GM12878 (cell line): ENCODE measurements around the gene FCER2. TPM values are rescaled to one million over a fixed set of nuclear protein-coding genes. Genes with fewer than 3 reads are reported as not detected.
A peak's percentile ranks its signal among the peaks of the same experiment; 100 is the strongest.

Experiments used
- BACH1 ChIP-seq: fragments of 450-650 bp; IDR thresholded peaks from 2 replicates; pipeline ENCODE4 v1.6.1; 2017; ENCODE audit warnings: mild to moderate bottlenecking, borderline replicate concordance
- CBX5 ChIP-seq: sonication (generic); IDR thresholded peaks from 2 replicates; pipeline ENCODE4 v1.6.1; 2016; ENCODE audit warnings: low read depth, moderate library complexity, mild to moderate bottlenecking, inconsistent platforms
- CREM ChIP-seq: IDR thresholded peaks from 2 replicates; pipeline ENCODE4 v1.6.1; 2014; ENCODE audit warnings: antibody characterized with exemption, low read depth
- ELK1 ChIP-seq: IDR thresholded peaks from 2 replicates; pipeline ENCODE4 v1.6.1; 2012; ENCODE audit warnings: low read depth, low read length, improper control_type of control experiment
- ETV6 ChIP-seq, 2 experiments: fragments of 450-650 bp in 1 of 2; IDR thresholded peaks in 1 of 2; conservative IDR thresholded peaks in 1 of 2; 2 replicates each; pipeline ENCODE4 v1.6.1; 2014; ENCODE audit warnings: antibody characterized with exemption in 1 of 2, borderline replicate concordance in 1 of 2, low read depth in 1 of 2, mild to moderate bottlenecking in 1 of 2, moderate library complexity in 1 of 2
- EZH2 ChIP-seq: IDR thresholded peaks from 2 replicates; pipeline ENCODE4 v1.6.1; 2012; ENCODE audit warnings: low read depth, mild to moderate bottlenecking, control low read depth, inconsistent platforms, low read length, borderline replicate concordance; ENCODE audit not compliant: control insufficient read depth
- HDAC2 ChIP-seq: fragments of 200-600 bp; sonication (generic); IDR thresholded peaks from 2 replicates; pipeline ENCODE4 v1.6.1; 2017
- IRF4 ChIP-seq: IDR thresholded peaks from 2 replicates; pipeline ENCODE4 v1.6.1; 2011; ENCODE audit warnings: low read depth, low read length
- JUND ChIP-seq: IDR thresholded peaks from 2 replicates; pipeline ENCODE4 v1.6.1; 2012; ENCODE audit warnings: low read depth, mild to moderate bottlenecking, low read length, improper control_type of control experiment, moderate library complexity
- MEF2A ChIP-seq: IDR thresholded peaks from 2 replicates; pipeline ENCODE4 v1.6.1; 2011; ENCODE audit warnings: low read depth, mild to moderate bottlenecking, low read length, moderate library complexity; ENCODE audit not compliant: insufficient read depth
- MEF2B ChIP-seq: fragments of 450-650 bp; IDR thresholded peaks from 2 replicates; pipeline ENCODE4 v1.6.1; 2018; ENCODE audit warnings: mild to moderate bottlenecking, moderate library complexity; ENCODE audit not compliant: partially characterized antibody, poor library complexity, severe bottlenecking
- MTA2 ChIP-seq: fragments of 450-650 bp; IDR thresholded peaks from 2 replicates; pipeline ENCODE4 v1.6.1; 2016; ENCODE audit warnings: low read depth, mild to moderate bottlenecking, moderate library complexity
- NFIC ChIP-seq: IDR thresholded peaks from 2 replicates; pipeline ENCODE4 v1.6.1; 2012; ENCODE audit warnings: low read depth, mild to moderate bottlenecking, inconsistent platforms, low read length, moderate library complexity
- NFYB ChIP-seq: IDR thresholded peaks from 2 replicates; pipeline ENCODE4 v1.6.1; 2011; ENCODE audit warnings: low read depth, mild to moderate bottlenecking, low read length, improper control_type of control experiment, moderate library complexity; ENCODE audit not compliant: insufficient read depth
- NR2F1 ChIP-seq: fragments of 450-650 bp; conservative IDR thresholded peaks from 2 replicates; pipeline ENCODE4 v1.6.1; 2017; ENCODE audit warnings: mild to moderate bottlenecking
- PAX5 ChIP-seq: IDR thresholded peaks from 2 replicates; pipeline ENCODE4 v1.6.1; 2011; ENCODE audit warnings: low read depth, low read length, borderline replicate concordance
- RFX5 ChIP-seq: IDR thresholded peaks from 2 replicates; pipeline ENCODE4 v1.6.1; 2011; ENCODE audit warnings: low read depth, low read length, improper control_type of control experiment
- RUNX3 ChIP-seq: IDR thresholded peaks from 2 replicates; pipeline ENCODE4 v1.6.1; 2012; ENCODE audit warnings: low read length, inconsistent platforms
- SRF ChIP-seq, 2 experiments: IDR thresholded peaks; 2 replicates each; pipeline ENCODE4 v1.6.1; 2011; ENCODE audit warnings: low read depth in 2 of 2, low read length in 2 of 2, mild to moderate bottlenecking in 1 of 2, moderate library complexity in 1 of 2
- TBL1XR1 ChIP-seq: IDR thresholded peaks from 2 replicates; pipeline ENCODE4 v1.6.1; 2012; ENCODE audit warnings: low read depth, low read length, improper control_type of control experiment
- TCF7 ChIP-seq: IDR thresholded peaks from 2 replicates; pipeline ENCODE4 v1.6.1; 2014; ENCODE audit warnings: antibody characterized with exemption, borderline replicate concordance
- ZNF592 ChIP-seq: fragments of 450-650 bp; IDR thresholded peaks from 2 replicates; pipeline ENCODE4 v1.6.1; 2017; ENCODE audit warnings: mild to moderate bottlenecking, moderate library complexity
- ZSCAN29 ChIP-seq: fragments of 450-650 bp; IDR thresholded peaks from 2 replicates; pipeline ENCODE4 v1.6.1; 2017; ENCODE audit warnings: mild to moderate bottlenecking, moderate library complexity
- polyA plus RNA-seq, 11 experiments: library from polyadenylated mRNA; depleted of rRNA in 4 of 11; unstranded in 6 of 11; stranded (reverse) in 5 of 11; fragments of >200 nt; fragmentation: Nextera tagmentation in 4 of 11; fragmentation: Illumina TruSeq in 1 of 11; extraction: Ambion mirVana in 4 of 11; extraction: Trizol in 1 of 11; gene quantifications; 1 replicate in 1 of 11; 2 replicates in 10 of 11; pipeline versions ENCODE4 v1.2.1 to v1.2.3, GENCODE V29; 2011 to 2016; ENCODE audit warnings: inconsistent platforms in 2 of 11, missing spikeins in 2 of 11, low read depth in 1 of 11
- total RNA-seq, 4 experiments: library from RNA; depleted of rRNA in 3 of 4; stranded (reverse); fragments of >200 nt in 3 of 4; fragmentation: Illumina TruSeq in 1 of 4; extraction: Trizol in 1 of 4; gene quantifications; 2 replicates each; pipeline versions ENCODE4 v1.2.1 to v1.2.3, GENCODE V29; 2013 to 2021

The FCER2 gene
- total and polyA plus RNA-seq, 10 of the 15 experiments (the other 5 are each of a cell fraction or from before 2014, with no cell fraction given): 44.0 to 424 (median 241) TPM

GRCh38 chr19:7743425-7743841 is 41.5 kb upstream of the FCER2 start (continued):
- TF ChIP-seq CREM (peak; percentile 93), ELK1 (no peak), ZSCAN29 (no peak), CBX5 (0 out of 2 replicates have a peak, but pooled peaks have one; percentile 25), HDAC2 (no peak), PAX5 (peak; percentile 87), MEF2B (peak; percentile 95), MTA2 (peak; percentile 75; the same call in 1 of the 2 replicates), MEF2A (peak; percentile 83), NR2F1 (peak; percentile 95), BACH1 (no peak), NFIC (peak; percentile 97), RFX5 (no peak), NFYB (no peak), IRF4 (peak; percentile 98), TBL1XR1 (peak; percentile 98), EZH2 (no peak), ZNF592 (no peak), RUNX3 (peak; percentile 96), ETV6 (conservative IDR thresholded peaks at IDR 0.05 in 1 of 2, IDR thresholded peaks at IDR 0.05 in 1 of 2; ENCODE audit: borderline replicate concordance in 1 of 2, low read depth in 1 of 2) (peak in 1 of 2 experiments; percentile 82; a peak in 2 of 4 replicates), TCF7 (0 out of 2 replicates have a peak, but pooled peaks have one; percentile 53), SRF (IDR thresholded peaks at IDR 0.05; ENCODE audit: low read depth in 2 of 2, low read length in 2 of 2) (peak in 1 of 2 experiments; percentile 77; a peak in 2 of 4 replicates), JUND (peak; percentile 90)
